IMR-90 (cell line): ENCODE measurements around the gene SHROOM3. TPM values are rescaled to one million over a fixed set of nuclear protein-coding genes. Genes with fewer than 3 reads are reported as not detected.

ENCODE experiments used
- ATAC-seq: fragments of 200-7000 bp; cut with Tn5 transposase; 2 replicates; pipeline ENCODE4 v1.9.1; 2020; ENCODE audit warnings: low read depth, mild to moderate bottlenecking, moderate library complexity
- BruUV-seq: library from RNA; stranded (reverse); fragments of 400-500 nt; replicated peaks from 2 replicates; lab custom pipeline; 2021; lab: Mats Ljungman, UMichigan
- CTCF ChIA-PET: fragments of 300-600 bp; formaldehyde crosslinking; extraction: SDS; loops from one replicate; lab custom pipeline; 2021; ENCODE audit warnings: antibody characterized with exemption; lab: Yijun Ruan, JAX
- POLR2A ChIA-PET: fragments of 300-600 bp; sonication (Branson Sonifier 250); formaldehyde crosslinking; loops from one replicate; lab custom pipeline; 2022; ENCODE audit warnings: antibody characterized with exemption; ENCODE audit not compliant: unreplicated experiment; lab: Charles Lee
- DNase-seq: peaks from one replicate; pipeline ENCODE4 v3.0.0; 2013
- H2AFZ ChIP-seq: replicated peaks from 2 replicates; pipeline ENCODE3; 2013; ENCODE audit warnings: low read length, mild to moderate bottlenecking; ENCODE audit not compliant: poor library complexity
- H2AK5ac ChIP-seq: 2 replicates; pipeline ENCODE4 v1.6.1; 2013; ENCODE audit warnings: low read depth, low read length, inconsistent platforms
- H2AK9ac ChIP-seq: replicated peaks from 2 replicates; pipeline ENCODE3; 2013; ENCODE audit warnings: mild to moderate bottlenecking, low read depth, low read length, moderate library complexity; ENCODE audit not compliant: poor library complexity
- H2BK120ac ChIP-seq: 2 replicates; pipeline ENCODE4 v1.6.1; 2013; ENCODE audit warnings: low read depth, low read length, inconsistent platforms
- H2BK15ac ChIP-seq: 3 replicates; pipeline ENCODE4 v1.6.1; 2013; ENCODE audit warnings: low read depth, low read length, inconsistent platforms
- H2BK20ac ChIP-seq: 2 replicates; pipeline ENCODE4 v1.6.1; 2013; ENCODE audit warnings: low read depth, mild to moderate bottlenecking, inconsistent platforms, low read length, moderate library complexity
- H2BK5ac ChIP-seq: 2 replicates; pipeline ENCODE4 v1.6.1; 2013; ENCODE audit warnings: mild to moderate bottlenecking, low read depth, low read length, inconsistent platforms; ENCODE audit not compliant: poor library complexity, severe bottlenecking
- H3K14ac ChIP-seq: replicated peaks from 2 replicates; pipeline ENCODE4 v1.6.1; 2013; ENCODE audit warnings: low read depth, low read length, inconsistent platforms
- H3K18ac ChIP-seq: 2 replicates; pipeline ENCODE4 v1.6.1; 2013; ENCODE audit warnings: low read depth, low read length, control low read depth
- H3K23ac ChIP-seq: 2 replicates; pipeline ENCODE4 v1.6.1; 2013; ENCODE audit warnings: low read depth, low read length, inconsistent platforms
- H3K27ac ChIP-seq: 2 replicates; pipeline ENCODE4 v1.5.1; 2013; ENCODE audit warnings: mild to moderate bottlenecking, control low read depth, low read length; ENCODE audit not compliant: insufficient read depth
- H3K27me3 ChIP-seq: 2 replicates; pipeline ENCODE4 v1.6.1; 2013; ENCODE audit warnings: low read length; ENCODE audit not compliant: control insufficient read depth, insufficient read depth
- H3K36me3 ChIP-seq: 2 replicates; pipeline ENCODE4 v1.6.1; 2013; ENCODE audit warnings: low read length, mixed read lengths; ENCODE audit not compliant: control insufficient read depth, insufficient read depth
- H3K4ac ChIP-seq: 2 replicates; pipeline ENCODE4 v1.6.1; 2013; ENCODE audit warnings: low read depth, low read length, inconsistent platforms
- H3K4me1 ChIP-seq: 2 replicates; pipeline ENCODE4 v1.6.1; 2013; ENCODE audit warnings: low read length, mixed read lengths; ENCODE audit not compliant: control insufficient read depth, insufficient read depth
- H3K4me2 ChIP-seq: 2 replicates; pipeline ENCODE4 v1.6.1; 2013; ENCODE audit warnings: low read depth, mild to moderate bottlenecking, control low read depth, low read length, moderate library complexity
- H3K4me3 ChIP-seq: 2 replicates; pipeline ENCODE4 v1.5.1; 2013; ENCODE audit warnings: low read depth, mild to moderate bottlenecking, control low read depth, low read length, moderate library complexity; ENCODE audit not compliant: insufficient read depth
- H3K56ac ChIP-seq: 2 replicates; pipeline ENCODE4 v1.6.1; 2013; ENCODE audit warnings: low read length, inconsistent platforms; ENCODE audit not compliant: insufficient read depth; ENCODE audit errors: extremely low read depth
- H3K79me1 ChIP-seq, 2 experiments: 2 replicates each; pipeline ENCODE4 v1.6.1; 2013; ENCODE audit warnings: low read length in 2 of 2, inconsistent platforms in 1 of 2, low read depth in 1 of 2
- H3K9ac ChIP-seq: 2 replicates; pipeline ENCODE4 v1.6.1; 2013; ENCODE audit warnings: low read depth, low read length, control low read depth
- H3K9me1 ChIP-seq: 2 replicates; pipeline ENCODE4 v1.6.1; 2013; ENCODE audit warnings: low read length, inconsistent platforms; ENCODE audit not compliant: insufficient read depth
- H3K9me3 ChIP-seq: 2 replicates; pipeline ENCODE4 v1.6.1; 2013; ENCODE audit warnings: low read length; ENCODE audit not compliant: control insufficient read depth, insufficient read depth
- H4K20me1 ChIP-seq: 2 replicates; pipeline ENCODE4 v1.6.1; 2013; ENCODE audit warnings: low read length, inconsistent platforms; ENCODE audit not compliant: insufficient read depth
- H4K5ac ChIP-seq: 2 replicates; pipeline ENCODE4 v1.6.1; 2013; ENCODE audit warnings: mild to moderate bottlenecking, low read depth, low read length, control low read depth
- H4K8ac ChIP-seq, 2 experiments: 2 replicates each; pipeline ENCODE4 v1.6.1; 2013; ENCODE audit warnings: low read depth in 2 of 2, low read length in 2 of 2, control low read depth in 1 of 2, inconsistent platforms in 1 of 2
- H4K91ac ChIP-seq: 2 replicates; pipeline ENCODE4 v1.6.1; 2013; ENCODE audit warnings: low read depth, low read length, inconsistent platforms; ENCODE audit not compliant: insufficient read depth
- BHLHE40 ChIP-seq: fragments of 150-350 bp; IDR thresholded peaks from 2 replicates; pipeline ENCODE4 v1.6.1; 2016; ENCODE audit warnings: mild to moderate bottlenecking, low read depth, low read length
- CEBPB ChIP-seq: IDR thresholded peaks from 2 replicates; pipeline ENCODE4 v1.6.1; 2012; ENCODE audit warnings: low read depth, low read length, improper control_type of control experiment
- CHD1 ChIP-seq: IDR thresholded peaks from 2 replicates; pipeline ENCODE4 v1.6.1; 2012; ENCODE audit warnings: low read depth, low read length, improper control_type of control experiment
- CTCF ChIP-seq: conservative IDR thresholded peaks from 2 replicates; pipeline ENCODE4 v1.5.1; 2012; ENCODE audit warnings: mild to moderate bottlenecking, low read depth, low read length, improper control_type of control experiment
- FOS ChIP-seq: fragments of 150-350 bp; IDR thresholded peaks from 2 replicates; pipeline ENCODE4 v1.6.1; 2016; ENCODE audit warnings: low read depth, low read length
- MAFK ChIP-seq: IDR thresholded peaks from 2 replicates; pipeline ENCODE4 v1.6.1; 2012; ENCODE audit warnings: low read depth, low read length, improper control_type of control experiment
- MAZ ChIP-seq: IDR thresholded peaks from 2 replicates; pipeline ENCODE4 v1.6.1; 2012; ENCODE audit warnings: low read depth, mild to moderate bottlenecking, low read length, improper control_type of control experiment, moderate library complexity, borderline replicate concordance
- MXI1 ChIP-seq: IDR thresholded peaks from 2 replicates; pipeline ENCODE4 v1.6.1; 2012; ENCODE audit warnings: low read depth, mild to moderate bottlenecking, low read length, moderate library complexity, borderline replicate concordance
- NFE2L2 ChIP-seq: fragments of 150-350 bp; IDR thresholded peaks from 2 replicates; pipeline ENCODE4 v1.6.1; 2016; ENCODE audit warnings: low read depth, mild to moderate bottlenecking, low read length
- POLR2A ChIP-seq: IDR thresholded peaks from 2 replicates; pipeline ENCODE4 v1.6.1; 2012; ENCODE audit warnings: mild to moderate bottlenecking, low read depth, low read length
- RAD21 ChIP-seq: IDR thresholded peaks from 2 replicates; pipeline ENCODE4 v1.6.1; 2012; ENCODE audit warnings: low read length, improper control_type of control experiment
- RCOR1 ChIP-seq: IDR thresholded peaks from 2 replicates; pipeline ENCODE4 v1.6.1; 2012; ENCODE audit warnings: mild to moderate bottlenecking, low read length, improper control_type of control experiment; ENCODE audit not compliant: insufficient replicate concordance
- RFX5 ChIP-seq: IDR thresholded peaks from 2 replicates; pipeline ENCODE4 v1.8.0; 2012; ENCODE audit warnings: low read depth, mild to moderate bottlenecking, low read length, moderate library complexity
- SMC3 ChIP-seq: fragments of 150-350 bp; IDR thresholded peaks from 2 replicates; pipeline ENCODE4 v1.6.1; 2016; ENCODE audit warnings: low read depth, mild to moderate bottlenecking, antibody characterized with exemption, low read length, moderate library complexity
- USF2 ChIP-seq: fragments of 150-350 bp; IDR thresholded peaks from 2 replicates; pipeline ENCODE4 v1.6.1; 2017; ENCODE audit warnings: mild to moderate bottlenecking, antibody characterized with exemption, low read length, low read depth
- WGBS, 2 experiments: methylation state at CpG; one replicate each; pipeline versions ENCODE4 v1.1.5 to v1.1.7; 2013; ENCODE audit warnings: missing lambda C conversion rate in 2 of 2; ENCODE audit not compliant: insufficient read length in 1 of 2; ENCODE audit errors: extremely low coverage in 2 of 2; 5-methylcytosine and 5-hydroxymethylcytosine counted together
- dilution Hi-C: fragments of 300-500 bp; cut with HindIII; formaldehyde crosslinking; loops from one replicate; pipeline ENCODE4 v1.14.3; 2018; ENCODE audit warnings: low sequenced_read_pairs; ENCODE audit not compliant: unreplicated experiment
- in situ Hi-C: fragments of 300-500 bp; cut with MboI; formaldehyde crosslinking; loops from 3 replicates; pipeline ENCODE4 v1.14.3; 2019; ENCODE audit warnings: low sequenced_read_pairs, inconsistent platforms, mixed read lengths
- intact Hi-C: fragments of 100-400 bp; cut with micrococcal nuclease; formaldehyde crosslinking; loops from 2 replicates; pipeline ENCODE4 v1.10.0; 2022
- polyA plus RNA-seq, 3 experiments: library from polyadenylated mRNA; depleted of rRNA; stranded (reverse); fragments of >200 nt; gene quantifications; 2 replicates each; pipeline ENCODE4 v1.2.3, GENCODE V29; 2012; ENCODE audit warnings: low replicate concordance in 1 of 3
- total RNA-seq: library from RNA; depleted of rRNA; stranded (reverse); fragments of >200 nt; gene quantifications from 2 replicates; pipeline ENCODE4 v1.2.3, GENCODE V29; 2012

SHROOM3 gene
- total and polyA plus RNA-seq, 2 of the 4 experiments (the other 2 are of a cell fraction), result 10.8 to 19.5 TPM

- BruUV-seq, result no TSS peak
- Histone ChIP-seq H3K56ac (peak overlapping the region; percentile 87), H3K9me3 (no peaks in the 10 kb centered on the region), H3K23ac (peak overlapping the region; percentile 92), H2BK5ac (peak overlapping the region; percentile 95), H3K27ac (peak overlapping the region; percentile 69; the same call in 1 of the 2 replicates), H3K9me1 (peaks cover 14% of the 10 kb centered on the region), H2AFZ (no peak overlapping the region), H3K4me3 (no peak overlapping the region), H2AK5ac (no peak overlapping the region), H4K5ac (peak overlapping the region; percentile 57; the same call in 1 of the 2 replicates), H3K79me1 (peaks cover 37 to 70% of the 10 kb centered on the region in 2 experiments), H3K18ac (peak overlapping the region; percentile 85), H2BK20ac (peak overlapping the region; percentile 90), H3K4me2 (peak overlapping the region; percentile 48; the same call in 1 of the 2 replicates), H2BK120ac (peak overlapping the region; percentile 86), H2AK9ac (no peak overlapping the region), H3K4me1 (peaks cover 28% of the 10 kb centered on the region), H4K8ac (peak overlapping the region in 1 of 2 experiments; percentile 83; a peak in 2 of 4 replicates), H2BK15ac (peak overlapping the region; percentile 43; the same call in 1 of the 3 replicates), H3K14ac (peak overlapping the region; percentile 73; the same call in 1 of the 2 replicates), H4K91ac (peak overlapping the region; percentile 57; the same call in 1 of the 2 replicates), H3K36me3 (peaks cover 17% of the 10 kb centered on the region), H4K20me1 (no peaks in the 10 kb centered on the region), H3K9ac (no peak overlapping the region; the same call in 1 of the 2 replicates), H3K4ac (peak overlapping the region; percentile 80; the same call in 1 of the 2 replicates), H3K27me3 (no peaks in the 10 kb centered on the region)
- 0% methylated on average over 1 of the region's 2 CpGs; no CpG with 5 or more reads in 1 of the 2 experiments for WGBS, 2 experiments
- dilution Hi-C loops (no loop called here), intact Hi-C loops (no loop called here), in situ Hi-C loops (loop anchor here (25.0 kb wide), 1 partner anchor 394 kb away; the partner anchor contains the start of gene CCNG2)
- POLR2A ChIA-PET, result no interaction called here
- CTCF ChIA-PET, result no interaction called here
- TF ChIP-seq RCOR1, result no peak
- no peak for TF ChIP-seq POLR2A
- TF ChIP-seq SMC3, result no peak
- TF ChIP-seq CTCF, result no peak
- no peak for TF ChIP-seq FOS
- no peak for TF ChIP-seq USF2
- no peak for TF ChIP-seq MXI1
- TF ChIP-seq CEBPB, result no peak
- no peak for TF ChIP-seq MAFK
- no peak for TF ChIP-seq NFE2L2
- TF ChIP-seq RAD21, result no peak
- TF ChIP-seq BHLHE40, result no peak
- no peak for TF ChIP-seq MAZ
- TF ChIP-seq CHD1, result no peak
- no peak for TF ChIP-seq RFX5
- peak; percentile 71 for ATAC-seq
- peak; percentile 70 for DNase-seq
Observed at GRCh38 chr4:76767983-76768382, 333.0 kb downstream of the SHROOM3 start.
